GM21528 (cell line): ENCODE results near the gene RFX8.
"Not testable (repeated sequence)": the region's sequence is repeated elsewhere in the genome, so short reads cannot be mapped to it uniquely, and the experiment has no call there.

ENCODE experiments used
- ATAC-seq: cut with Tn5 transposase; IDR thresholded peaks from one replicate; pipeline ENCODE4 v1.9.1; 2021; ENCODE audit warnings: mild to moderate bottlenecking, moderate library complexity; ENCODE audit not compliant: unreplicated experiment, low FRiP score

The RFX8 gene

DNA sequence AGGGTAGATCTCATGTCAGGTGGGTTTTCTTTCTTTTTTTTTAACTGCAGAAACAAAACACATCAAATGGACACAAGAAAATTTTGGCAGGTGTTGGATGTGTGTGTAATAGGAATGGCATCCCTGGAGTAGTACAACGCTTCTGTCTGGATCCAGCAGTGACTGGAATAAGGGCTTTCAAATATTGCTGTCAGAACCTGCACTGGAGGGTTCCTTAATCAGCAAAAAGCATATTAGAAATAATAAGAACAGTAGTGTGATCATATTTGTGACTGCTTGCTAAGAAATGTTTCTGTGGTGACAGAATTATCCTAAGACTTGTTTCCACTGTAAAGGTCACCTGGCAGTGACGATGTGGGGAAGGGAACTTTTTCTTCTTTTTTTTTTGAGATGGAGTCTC, 118.4 kb downstream of the RFX8 start:
- no peak for ATAC-seq

GRCh38 chr2:101356055-101356454, 118.9 kb downstream of the RFX8 start:
- no peak for ATAC-seq

- ATAC-seq = no peak
Measured at GRCh38 chr2:101355401-101356054, 119.4 kb downstream of the RFX8 start.

DNA sequence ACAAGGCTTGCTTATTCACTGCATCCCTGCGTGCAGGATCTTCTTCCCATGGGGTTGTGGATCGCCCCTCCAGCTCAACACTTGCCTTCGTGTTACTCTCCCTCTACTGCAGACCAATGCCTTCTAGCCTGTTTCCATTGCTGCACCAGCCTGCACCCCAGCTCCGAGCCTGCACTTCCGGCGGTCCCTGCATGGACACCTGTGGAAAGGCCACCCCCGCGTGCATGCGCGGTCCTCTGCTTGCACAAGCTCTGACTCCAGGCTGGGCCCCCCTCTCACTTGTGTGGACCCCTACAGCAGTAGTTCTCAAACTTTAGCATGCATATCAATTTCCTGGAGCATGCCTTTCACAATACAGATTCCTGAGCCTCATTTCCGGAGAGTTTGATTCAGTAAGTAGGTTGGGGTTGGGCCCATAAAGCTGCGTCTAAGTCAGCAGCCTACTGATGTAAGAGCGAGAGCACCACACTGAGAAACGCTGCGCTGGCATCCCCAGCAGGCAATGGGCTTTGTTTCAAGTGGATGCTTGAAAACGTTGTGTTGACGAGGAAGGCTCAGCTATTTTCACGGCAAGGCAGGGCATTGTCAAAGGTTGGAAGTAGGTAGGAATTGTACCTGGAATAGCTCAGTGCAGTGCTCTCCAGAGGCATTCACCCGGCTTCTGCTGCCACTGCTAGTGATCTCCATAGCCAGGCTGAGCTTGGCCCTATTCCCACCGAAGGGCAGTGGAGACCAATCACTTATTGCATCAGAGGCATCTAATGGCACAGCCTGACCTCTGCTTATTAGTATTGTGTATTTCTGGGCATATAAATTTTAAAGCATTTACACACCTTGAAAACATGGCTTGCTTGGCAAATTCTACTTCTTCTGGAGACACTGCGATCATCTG, 120.2 kb downstream of the RFX8 start:
- no peak for ATAC-seq

DNA sequence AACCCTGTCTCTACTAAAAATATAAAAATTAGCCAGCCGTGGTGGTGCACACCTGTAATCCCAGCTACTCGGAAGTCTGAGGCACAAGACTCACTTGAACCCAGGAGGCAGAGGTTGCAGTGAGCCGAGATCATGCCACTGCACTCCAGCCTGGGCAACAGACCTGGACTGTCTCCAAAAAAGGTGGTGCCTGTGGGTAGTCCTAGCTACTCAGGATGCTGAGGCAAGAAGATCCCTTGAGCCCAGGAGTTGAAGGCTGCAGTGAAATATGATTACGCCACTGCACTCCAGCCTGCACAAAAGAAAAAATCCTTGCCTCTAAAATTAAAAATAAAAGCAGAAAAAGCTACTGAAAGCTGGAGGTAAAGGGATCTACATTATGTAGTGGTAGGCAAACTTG, 122.3 kb downstream of the RFX8 start:
- not testable (repeated sequence) for ATAC-seq

GRCh38 chr2:101351207-101351606, 123.7 kb downstream of the RFX8 start:
- no peak for ATAC-seq

DNA sequence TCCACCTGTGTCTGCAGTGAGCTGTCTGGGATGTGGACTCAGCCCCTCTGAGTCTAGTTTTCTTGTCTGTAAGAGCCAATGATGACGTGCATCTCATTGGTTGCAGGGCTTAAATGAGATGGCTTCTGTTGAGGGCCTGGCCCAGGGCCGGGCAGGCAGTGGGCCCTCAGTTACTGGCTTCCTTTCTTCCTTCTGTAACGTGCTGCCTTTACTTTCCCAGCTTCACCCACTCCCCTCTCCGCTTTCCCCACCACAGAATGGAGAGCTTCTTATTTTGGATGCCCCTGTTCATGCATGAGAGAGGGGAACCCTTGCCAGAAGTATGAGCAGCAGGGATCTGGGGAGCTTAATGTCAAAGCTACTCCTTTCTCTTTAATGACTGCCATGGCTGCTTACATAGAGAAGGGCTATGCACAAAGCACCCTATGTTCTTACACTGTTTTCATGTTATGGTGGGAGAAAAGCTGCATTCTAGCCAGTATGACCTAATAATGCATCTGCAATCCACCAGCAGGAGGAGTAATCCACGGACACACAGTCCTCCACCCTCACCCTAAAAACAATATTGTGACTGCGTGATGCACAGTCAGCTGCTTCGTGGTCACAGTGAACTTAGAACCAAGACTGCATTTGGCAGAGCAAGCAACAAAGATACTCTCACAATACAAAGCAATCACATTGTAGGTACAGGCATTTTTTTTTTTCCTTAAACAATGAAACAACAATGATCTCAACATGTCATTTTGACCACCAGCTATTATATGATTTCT, 124.8 kb downstream of the RFX8 start:
- ATAC-seq = no peak

- ATAC-seq = no peak
Measured at GRCh38 chr2:101348883-101349282, 126.0 kb downstream of the RFX8 start.
